ENCODE results near the gene TRIM39.

TRIM39 gene

GRCh38 chr6:30328397-30328796, 1.7 kb downstream of the TRIM39 start:
- no peak for DNase-seq

GRCh38 chr6:30329331-30329730, 2.6 kb downstream of the TRIM39 start:
- DNase-seq = no peak

GRCh38 chr6:30331981-30332380, 5.3 kb downstream of the TRIM39 start:
- DNase-seq = no peak

GRCh38 chr6:30334075-30334783, 7.5 kb downstream of the TRIM39 start:
- DNase-seq = no peak

- no peak for DNase-seq
These were observed 13.9 kb downstream of the TRIM39 start for GRCh38 chr6:30340589-30341054.

- no peak for DNase-seq
These were observed 14.5 kb downstream of the TRIM39 start for GRCh38 chr6:30341218-30341617.

- no peak for DNase-seq
These were observed 15.0 kb downstream of the TRIM39 start for GRCh38 chr6:30341728-30342127.

- no peak for DNase-seq
These were observed 17.6 kb downstream of the TRIM39 start for GRCh38 chr6:30344191-30344867.

GRCh38 chr6:30344868-30345671, 18.3 kb downstream of the TRIM39 start, which contains the start of gene RPP21:
TSS of gene RPP21 (plus strand) at chr6:30345156. CDS start at chr6:30345172, 16 bp downstream.
- peak; percentile 79 for DNase-seq

- DNase-seq = no peak
These were observed 19.1 kb downstream of the TRIM39 start for GRCh38 chr6:30345852-30346251.

GRCh38 chr6:30348957-30349356, 22.2 kb downstream of the TRIM39 start:
- no peak for DNase-seq

- DNase-seq = no peak
These were observed 22.9 kb downstream of the TRIM39 start for GRCh38 chr6:30349421-30350177.

GRCh38 chr6:30350524-30350923, 23.8 kb downstream of the TRIM39 start:
- no peak for DNase-seq

- DNase-seq = no peak
These were observed 25.8 kb downstream of the TRIM39 start for GRCh38 chr6:30352550-30352949.

- DNase-seq = no peak
These were observed 28.6 kb downstream of the TRIM39 start for GRCh38 chr6:30355281-30355680.

GRCh38 chr6:30356536-30356935, 29.8 kb downstream of the TRIM39 start:
- no peak for DNase-seq

GRCh38 chr6:30357678-30358540, 31.2 kb downstream of the TRIM39 start:
- DNase-seq = peak; percentile 38

- no peak for DNase-seq
These were observed 32.5 kb downstream of the TRIM39 start for GRCh38 chr6:30359276-30359675.

GRCh38 chr6:30360139-30360538, 33.4 kb downstream of the TRIM39 start:
- no peak for DNase-seq

GRCh38 chr6:30361661-30362060, 34.9 kb downstream of the TRIM39 start:
- no peak for DNase-seq

GRCh38 chr6:30363459-30363858, 36.7 kb downstream of the TRIM39 start:
- DNase-seq = no peak

GRCh38 chr6:30364591-30364990, 37.9 kb downstream of the TRIM39 start:
- no peak for DNase-seq
